Endodermal cell (in vitro differentiated cells): ENCODE data around the gene PAX7. TPM values are rescaled to one million over a fixed set of nuclear protein-coding genes. Genes with fewer than 3 reads are reported as not detected.
"Not testable (repeated sequence)": the region's sequence is repeated elsewhere in the genome, so short reads cannot be mapped to it uniquely, and the experiment has no call there.

Experiments
- DNase-seq: peaks from one replicate; pipeline ENCODE4 v3.0.0-alpha.2; 2017
- H3K27ac ChIP-seq: 2 replicates; pipeline ENCODE4 v1.5.1; 2013; ENCODE audit warnings: mild to moderate bottlenecking, low read depth, low read length, moderate library complexity
- H3K27me3 ChIP-seq: 2 replicates; pipeline ENCODE4 v1.6.1; 2013; ENCODE audit warnings: mild to moderate bottlenecking, low read length, moderate library complexity; ENCODE audit not compliant: insufficient read depth, control insufficient read depth, poor library complexity, severe bottlenecking
- H3K36me3 ChIP-seq: 2 replicates; pipeline ENCODE4 v1.7.0; 2013; ENCODE audit warnings: mild to moderate bottlenecking, low read length, moderate library complexity; ENCODE audit not compliant: control insufficient read depth, insufficient read depth
- H3K4me1 ChIP-seq: one replicate; pipeline ENCODE4 v1.7.0; 2013; ENCODE audit warnings: low read length; ENCODE audit not compliant: control insufficient read depth, insufficient read depth
- H3K4me3 ChIP-seq: 2 replicates; pipeline ENCODE4 v1.5.1; 2013; ENCODE audit warnings: mild to moderate bottlenecking, low read length, moderate library complexity
- H3K9ac ChIP-seq: 2 replicates; pipeline ENCODE4 v1.6.1; 2013; ENCODE audit warnings: mild to moderate bottlenecking, low read length, moderate library complexity; ENCODE audit not compliant: poor library complexity, severe bottlenecking; ENCODE audit errors: extremely low read depth
- H3K9me3 ChIP-seq: 2 replicates; pipeline ENCODE4 v1.6.1; 2013; ENCODE audit warnings: mild to moderate bottlenecking, low read length, moderate library complexity; ENCODE audit not compliant: control insufficient read depth
- H3K27ac Mint-ChIP-seq: 2 replicates; pipeline ENCODE4 v1.8.0; 2020; ENCODE audit warnings: mixed read lengths
- H3K27me3 Mint-ChIP-seq: 2 replicates; pipeline ENCODE4 v1.8.0; 2021; ENCODE audit warnings: mild to moderate bottlenecking, mixed read lengths; ENCODE audit not compliant: insufficient read depth
- H3K36me3 Mint-ChIP-seq: 2 replicates; pipeline ENCODE4 v1.8.0; 2020; ENCODE audit warnings: low read depth, mixed read lengths
- H3K4me1 Mint-ChIP-seq: 2 replicates; pipeline ENCODE4 v1.8.0; 2020; ENCODE audit warnings: mixed read lengths
- H3K4me3 Mint-ChIP-seq: 2 replicates; pipeline ENCODE4 v1.8.0; 2020; ENCODE audit warnings: mild to moderate bottlenecking, moderate library complexity, mixed read lengths
- H3K9me3 Mint-ChIP-seq: 2 replicates; pipeline ENCODE4 v1.8.0; 2020; ENCODE audit warnings: mild to moderate bottlenecking, mixed read lengths
- WGBS, 2 experiments: methylation state at CpG; one replicate each; pipeline versions ENCODE4 v1.1.5 to v1.1.7; 2013; ENCODE audit warnings: missing lambda C conversion rate in 2 of 2, mixed read lengths in 1 of 2; ENCODE audit not compliant: insufficient coverage in 1 of 2, insufficient read length in 1 of 2; 5-methylcytosine and 5-hydroxymethylcytosine counted together
- total RNA-seq, 2 donors: library from RNA; stranded (reverse); fragmentation: NEBNext Ultra II Directional in 1 of 2; extraction: Animal tissue kit (Norgen Biotek cat#: 25700) in 1 of 2; gene quantifications; 2 replicates in 1 of 2; 3 replicates in 1 of 2; pipeline ENCODE4 v1.2.1, GENCODE V29; 2021
- TF ChIP-seq, protein P1 (sequence below): fragments of 200-600 bp; sonication (generic); conservative IDR thresholded peaks from 2 replicates; pipeline ENCODE4 v1.5.0; 2021; ENCODE audit warnings: antibody characterized with exemption, mild to moderate bottlenecking

The PAX7 gene
- total RNA-seq, 2 donors from 2014 or later = 2.2 to 2.4 TPM

DNA sequence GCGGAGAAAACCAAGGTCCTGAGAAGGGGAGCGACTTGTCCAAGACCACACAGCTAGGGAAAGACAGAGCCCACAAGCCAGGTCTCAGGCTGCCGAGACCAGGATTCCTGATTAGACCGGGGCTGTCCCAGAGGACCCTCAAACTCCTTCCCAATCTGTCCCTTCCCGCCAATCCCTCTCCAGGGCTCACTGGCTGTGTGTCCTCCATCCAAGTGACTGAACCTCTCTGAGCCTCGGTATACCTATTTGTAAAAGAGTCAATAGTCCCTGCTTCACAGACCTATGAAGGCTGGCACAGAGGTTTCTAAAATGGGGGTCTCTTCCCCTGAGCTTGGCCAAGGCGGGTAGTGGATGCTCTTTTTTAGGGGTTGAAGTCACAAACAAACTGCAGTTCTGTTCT is 56.6 kb downstream of the PAX7 start:
- H3K27me3 ChIP-seq = peaks cover 30% of the 10 kb centered on the region
- Mint-ChIP-seq H3K4me1 (peaks cover 3% of the 10 kb centered on the region), H3K27ac (no peak overlapping the region), H3K4me3 (no peak overlapping the region), H3K36me3 (no peaks in the 10 kb centered on the region), H3K27me3 (peaks cover 64% of the 10 kb centered on the region), H3K9me3 (no peaks in the 10 kb centered on the region)
- TF ChIP-seq, protein P1, sequence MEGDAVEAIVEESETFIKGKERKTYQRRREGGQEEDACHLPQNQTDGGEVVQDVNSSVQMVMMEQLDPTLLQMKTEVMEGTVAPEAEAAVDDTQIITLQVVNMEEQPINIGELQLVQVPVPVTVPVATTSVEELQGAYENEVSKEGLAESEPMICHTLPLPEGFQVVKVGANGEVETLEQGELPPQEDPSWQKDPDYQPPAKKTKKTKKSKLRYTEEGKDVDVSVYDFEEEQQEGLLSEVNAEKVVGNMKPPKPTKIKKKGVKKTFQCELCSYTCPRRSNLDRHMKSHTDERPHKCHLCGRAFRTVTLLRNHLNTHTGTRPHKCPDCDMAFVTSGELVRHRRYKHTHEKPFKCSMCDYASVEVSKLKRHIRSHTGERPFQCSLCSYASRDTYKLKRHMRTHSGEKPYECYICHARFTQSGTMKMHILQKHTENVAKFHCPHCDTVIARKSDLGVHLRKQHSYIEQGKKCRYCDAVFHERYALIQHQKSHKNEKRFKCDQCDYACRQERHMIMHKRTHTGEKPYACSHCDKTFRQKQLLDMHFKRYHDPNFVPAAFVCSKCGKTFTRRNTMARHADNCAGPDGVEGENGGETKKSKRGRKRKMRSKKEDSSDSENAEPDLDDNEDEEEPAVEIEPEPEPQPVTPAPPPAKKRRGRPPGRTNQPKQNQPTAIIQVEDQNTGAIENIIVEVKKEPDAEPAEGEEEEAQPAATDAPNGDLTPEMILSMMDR = no peak
- H3K4me1 ChIP-seq = no peaks in the 10 kb centered on the region
- H3K9ac ChIP-seq = no peak overlapping the region
- no peaks in the 10 kb centered on the region for H3K36me3 ChIP-seq
- no peak overlapping the region for H3K27ac ChIP-seq
- H3K9me3 ChIP-seq = no peaks in the 10 kb centered on the region
- DNase-seq = no peak
- 94 to 95% methylated on average over 3 to 7 of the region's 7 CpGs for WGBS, 2 experiments
- no peak overlapping the region for H3K4me3 ChIP-seq

DNA sequence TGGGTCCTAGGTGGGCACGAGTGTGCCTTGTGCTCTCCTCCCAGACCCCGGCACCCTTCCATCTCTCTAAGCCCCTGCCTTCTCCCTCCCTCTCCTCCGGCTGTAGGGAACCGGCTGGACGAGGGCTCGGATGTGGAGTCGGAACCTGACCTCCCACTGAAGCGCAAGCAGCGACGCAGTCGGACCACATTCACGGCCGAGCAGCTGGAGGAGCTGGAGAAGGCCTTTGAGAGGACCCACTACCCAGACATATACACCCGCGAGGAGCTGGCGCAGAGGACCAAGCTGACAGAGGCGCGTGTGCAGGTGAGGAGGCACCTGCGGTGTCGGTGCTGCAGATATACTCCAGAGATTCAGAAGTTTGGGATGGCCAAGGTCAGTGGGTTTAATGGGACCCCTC is 61.0 kb downstream of the PAX7 start:
- peaks cover 3% of the 10 kb centered on the region for H3K4me1 ChIP-seq
- 92 to 95% methylated on average over 12 to 20 of the region's 20 CpGs for WGBS, 2 experiments
- no peak for DNase-seq
- no peaks in the 10 kb centered on the region for H3K36me3 Mint-ChIP-seq
- peaks cover 5% of the 10 kb centered on the region for H3K27me3 ChIP-seq
- H3K27ac Mint-ChIP-seq = no peak overlapping the region
- no peaks in the 10 kb centered on the region for H3K9me3 Mint-ChIP-seq
- no peak overlapping the region for H3K9ac ChIP-seq
- H3K9me3 ChIP-seq = no peaks in the 10 kb centered on the region
- no peak overlapping the region for H3K27ac ChIP-seq
- peaks cover 4% of the 10 kb centered on the region for H3K4me1 Mint-ChIP-seq
- H3K27me3 Mint-ChIP-seq = peaks cover 60% of the 10 kb centered on the region
- TF ChIP-seq, protein P1 = no peak
- H3K4me3 Mint-ChIP-seq = no peak overlapping the region
- H3K4me3 ChIP-seq = no peak overlapping the region
- no peaks in the 10 kb centered on the region for H3K36me3 ChIP-seq

DNA sequence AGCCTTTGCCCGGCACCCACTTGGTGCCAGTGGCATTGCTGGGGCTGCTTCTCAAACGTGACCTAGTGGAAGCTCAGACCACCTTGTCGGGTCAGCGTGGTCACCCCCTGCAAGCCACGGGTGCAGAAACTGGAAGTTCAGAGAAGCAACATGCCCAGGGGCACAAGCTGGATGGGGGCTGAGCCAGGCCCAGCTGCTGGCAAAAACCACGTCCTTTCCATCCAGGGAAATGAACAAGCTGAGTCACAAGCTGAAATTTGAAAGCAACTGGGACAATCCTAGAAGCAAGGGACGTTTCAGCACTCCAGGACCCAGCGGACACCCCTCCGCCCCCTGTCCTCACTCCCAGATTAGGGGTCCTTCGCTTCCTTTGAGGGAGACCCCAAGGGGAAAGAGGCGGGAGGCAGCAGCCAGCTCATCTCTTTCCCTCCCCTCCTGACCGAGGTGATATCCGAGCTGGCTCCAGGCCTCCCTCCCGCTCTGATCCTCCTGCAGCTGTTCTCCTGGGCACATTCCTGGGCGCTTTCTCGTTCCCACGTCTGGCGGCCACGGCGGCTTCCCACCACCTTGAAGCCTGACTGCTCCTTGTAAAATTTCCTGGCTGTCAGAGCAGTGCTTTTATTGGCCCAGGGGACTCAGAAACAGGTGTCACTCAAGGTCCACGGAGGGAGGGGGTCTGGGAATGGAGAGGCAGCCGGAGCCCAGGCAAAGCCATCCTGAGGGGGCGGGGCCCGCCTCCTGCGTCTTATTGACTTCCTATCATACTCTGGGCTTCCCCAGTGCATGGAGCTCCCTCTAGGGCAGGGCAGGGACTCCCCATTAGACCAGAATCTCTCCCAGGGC is 62.8 kb downstream of the PAX7 start:
- Histone ChIP-seq H3K4me1 (peaks cover 3% of the 10 kb centered on the region), H3K9me3 (no peaks in the 10 kb centered on the region), H3K9ac (no peak overlapping the region), H3K27ac (no peak overlapping the region), H3K27me3 (peaks cover 18% of the 10 kb centered on the region), H3K36me3 (no peaks in the 10 kb centered on the region), H3K4me3 (no peak overlapping the region)
- WGBS, 2 experiments = 59 to 63% methylated on average over 22 to 25 of the region's 25 CpGs
- Mint-ChIP-seq H3K9me3 (no peaks in the 10 kb centered on the region), H3K36me3 (no peaks in the 10 kb centered on the region), H3K27ac (peak overlapping the region; percentile 64), H3K27me3 (peaks cover 68% of the 10 kb centered on the region), H3K4me3 (peak overlapping the region; percentile 42), H3K4me1 (peaks cover 4% of the 10 kb centered on the region)
- TF ChIP-seq, protein P1 = peak; percentile 47
- peak; percentile 94 for DNase-seq

DNA sequence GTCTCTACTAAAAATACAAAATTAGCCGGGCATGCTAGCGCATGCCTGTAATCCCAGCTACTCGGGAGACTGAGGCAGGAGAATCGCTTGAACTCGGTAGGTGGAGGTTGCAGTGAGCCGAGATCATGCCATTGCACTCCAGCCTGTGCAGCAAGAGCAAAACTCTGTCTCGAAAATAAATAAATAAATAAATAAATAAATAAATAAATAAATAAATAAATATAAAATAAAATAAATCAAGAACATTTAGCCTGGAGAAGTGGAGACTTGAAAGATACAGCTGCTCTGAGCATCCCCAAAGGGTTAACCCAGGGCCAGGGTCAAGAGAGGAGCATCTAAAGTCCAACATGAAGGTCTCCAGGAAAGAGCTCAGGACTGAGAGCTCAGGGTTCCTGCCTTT is 63.6 kb downstream of the PAX7 start:
- peaks cover 75% of the 10 kb centered on the region for H3K27me3 Mint-ChIP-seq
- WGBS, 2 experiments = 94% methylated on average over 4 to 6 of the region's 7 CpGs
- not testable (repeated sequence) for H3K9me3 Mint-ChIP-seq, H3K4me1 ChIP-seq, H3K4me3 Mint-ChIP-seq, H3K4me3 ChIP-seq, H3K9ac ChIP-seq, H3K36me3 Mint-ChIP-seq, H3K27ac ChIP-seq, H3K9me3 ChIP-seq, H3K27ac Mint-ChIP-seq, H3K36me3 ChIP-seq, DNase-seq, H3K4me1 Mint-ChIP-seq
- peaks cover 18% of the 10 kb centered on the region for H3K27me3 ChIP-seq
